ENCODE measurements around the gene GUCY1A1.

- TF ChIP-seq CTCF (IDR thresholded peaks at IDR 0.05) = no peak
- TF ChIP-seq POLR2A (IDR thresholded peaks at IDR 0.05) = no peak
Observed at GRCh38 chr4:155658681-155659064, 8.0 kb upstream of the GUCY1A1 start.
